HepG2 (cell line): ENCODE results near the gene CCNQ. TPM values are rescaled to one million over a fixed set of nuclear protein-coding genes. Genes with fewer than 3 reads are reported as not detected.
A peak's percentile ranks its signal among the peaks of the same experiment; 100 is the strongest.

ENCODE experiments used
- AGO1 ChIP-seq: fragments of 200-400 bp; formaldehyde crosslinking; IDR thresholded peaks from 2 replicates; pipeline ENCODE4 v1.6.1; 2017; ENCODE audit warnings: mild to moderate bottlenecking, low read depth, low read length, moderate library complexity; ENCODE audit not compliant: poor library complexity, severe bottlenecking
- AGO2 ChIP-seq: fragments of 200-400 bp; formaldehyde crosslinking; optimal IDR thresholded peaks from 2 replicates; pipeline ENCODE3; 2017; ENCODE audit warnings: mild to moderate bottlenecking, low read depth, low read length, moderate library complexity
- ARID2 ChIP-seq: sonication (generic); formaldehyde crosslinking; IDR thresholded peaks from 2 replicates; pipeline ENCODE4 v1.8.1; 2022; ENCODE audit warnings: mild to moderate bottlenecking, missing genetic modification reagents, borderline replicate concordance
- CENPBD1 ChIP-seq: sonication (generic); formaldehyde crosslinking; IDR thresholded peaks from 2 replicates; pipeline ENCODE4 v1.8.0; 2022; ENCODE audit warnings: missing genetic modification reagents, low read depth, mild to moderate bottlenecking, borderline replicate concordance
- DMAP1 ChIP-seq: IDR thresholded peaks from 2 replicates; pipeline ENCODE4 v1.6.1; 2016
- ELF4 ChIP-seq: sonication (generic); formaldehyde crosslinking; IDR thresholded peaks from 2 replicates; pipeline ENCODE4 v1.5.0; 2020; ENCODE audit warnings: missing genetic modification reagents, mild to moderate bottlenecking, moderate library complexity, borderline replicate concordance
- FOSL2 ChIP-seq: sonication (generic); formaldehyde crosslinking; IDR thresholded peaks from 2 replicates; pipeline ENCODE4 v1.4.0; 2020; ENCODE audit warnings: missing genetic modification reagents
- FOXC1 ChIP-seq: sonication (generic); formaldehyde crosslinking; IDR thresholded peaks from 2 replicates; pipeline ENCODE4 v1.8.0; 2022; ENCODE audit warnings: mild to moderate bottlenecking, missing genetic modification reagents, borderline replicate concordance
- GABPA ChIP-seq, 2 experiments: IDR thresholded peaks; 2 replicates each; pipeline ENCODE4 v1.6.1; 2011 to 2016; ENCODE audit warnings: low read depth in 2 of 2, low read length in 1 of 2, missing biosample characterization in 1 of 2, missing genetic modification characterization in 1 of 2
- GTF2F1 ChIP-seq: fragments of 150-350 bp; IDR thresholded peaks from 2 replicates; pipeline ENCODE4 v1.6.1; 2014; ENCODE audit warnings: low read length
- HMG20B ChIP-seq: conservative IDR thresholded peaks from 2 replicates; pipeline ENCODE4 v1.6.1; 2016; ENCODE audit warnings: missing genetic modification reagents, missing compliant biosample characterization
- PAXIP1 ChIP-seq: sonication (generic); formaldehyde crosslinking; conservative IDR thresholded peaks from 2 replicates; pipeline ENCODE4 v1.4.0; 2020; ENCODE audit warnings: mild to moderate bottlenecking, missing genetic modification reagents, moderate library complexity
- PBX3 ChIP-seq: sonication (generic); formaldehyde crosslinking; IDR thresholded peaks from 2 replicates; pipeline ENCODE4 v1.8.1; 2023; ENCODE audit warnings: missing genetic modification reagents, inconsistent platforms, borderline replicate concordance
- POLR2G ChIP-seq: fragments of 200-400 bp; formaldehyde crosslinking; IDR thresholded peaks from 2 replicates; pipeline ENCODE4 v1.6.1; 2018; ENCODE audit warnings: mild to moderate bottlenecking, low read depth, low read length, moderate library complexity
- RAD21 ChIP-seq: fragments of 450-650 bp; formaldehyde crosslinking; IDR thresholded peaks from 2 replicates; pipeline ENCODE4 v1.5.0; 2020; ENCODE audit warnings: mild to moderate bottlenecking
- RARA ChIP-seq: IDR thresholded peaks from 2 replicates; pipeline ENCODE4 v1.6.1; 2016; ENCODE audit warnings: missing genetic modification reagents, missing compliant biosample characterization
- SMARCE1 ChIP-seq: fragments of 450-650 bp; IDR thresholded peaks from 2 replicates; pipeline ENCODE4 v1.6.1; 2017; ENCODE audit warnings: borderline replicate concordance
- SRSF4 ChIP-seq: fragments of 200-400 bp; formaldehyde crosslinking; IDR thresholded peaks from one replicate; pipeline ENCODE4 v1.6.1; 2018; ENCODE audit warnings: mild to moderate bottlenecking, low read depth, low read length, moderate library complexity; ENCODE audit not compliant: poor library complexity, severe bottlenecking
- TRAFD1 ChIP-seq: sonication (generic); formaldehyde crosslinking; IDR thresholded peaks from 2 replicates; pipeline ENCODE4 v1.5.1; 2020; ENCODE audit warnings: missing genetic modification reagents, mild to moderate bottlenecking, borderline replicate concordance
- TSC22D2 ChIP-seq: sonication (generic); formaldehyde crosslinking; IDR thresholded peaks from 2 replicates; pipeline ENCODE4 v1.5.1; 2020; ENCODE audit warnings: missing genetic modification reagents, mild to moderate bottlenecking, borderline replicate concordance
- ZIK1 ChIP-seq: sonication (generic); formaldehyde crosslinking; IDR thresholded peaks from 2 replicates; pipeline ENCODE4 v1.5.0; 2020; ENCODE audit warnings: mild to moderate bottlenecking, low read depth, missing genetic modification reagents, borderline replicate concordance
- ZNF160 ChIP-seq: sonication (generic); formaldehyde crosslinking; IDR thresholded peaks from 2 replicates; pipeline ENCODE4 v1.8.0; 2022; ENCODE audit warnings: mild to moderate bottlenecking, inconsistent platforms, missing genetic modification reagents
- ZNF552 ChIP-seq: sonication (generic); formaldehyde crosslinking; IDR thresholded peaks from 2 replicates; pipeline ENCODE4 v1.9.0; 2022; ENCODE audit warnings: missing genetic modification reagents, mild to moderate bottlenecking, borderline replicate concordance
- ZNF567 ChIP-seq: sonication (generic); formaldehyde crosslinking; IDR thresholded peaks from 2 replicates; pipeline ENCODE4 v1.8.1; 2023; ENCODE audit warnings: mild to moderate bottlenecking, missing genetic modification reagents, borderline replicate concordance
- polyA plus RNA-seq, 8 experiments: library from polyadenylated mRNA; depleted of rRNA in 3 of 8; stranded (reverse) in 7 of 8; unstranded in 1 of 8; fragments of >200 nt; fragmentation: Illumina TruSeq in 4 of 8; extraction: Trizol in 4 of 8; gene quantifications; 2 replicates each; pipeline versions ENCODE4 v1.2.1 to v1.2.3, GENCODE V29; 2011 to 2016; ENCODE audit warnings: low read depth in 4 of 8, missing spikeins in 1 of 8, mixed read lengths in 1 of 8; ENCODE audit not compliant: insufficient read depth in 1 of 8
- total RNA-seq, 5 experiments: library from RNA; depleted of rRNA; stranded (reverse); fragments of >200 nt; fragmentation: Illumina TruSeq; extraction: Trizol; gene quantifications; 2 replicates each; pipeline ENCODE4 v1.2.3, GENCODE V29; 2016; ENCODE audit warnings: low read depth in 1 of 5

Gene CCNQ
- total and polyA plus RNA-seq, 2 of the 13 experiments (the other 11 are each of a cell fraction or from before 2014, with no cell fraction given): 15.0 to 25.5 TPM

- TF ChIP-seq HMG20B (no peak), SRSF4 (no peak), RAD21 (CRISPR knock-in tag) (no peak), GABPA (IDR thresholded peaks at IDR 0.05; ENCODE audit: low read depth, low read length) (no peak), GABPA (CRISPR knock-in tag; IDR thresholded peaks at IDR 0.05; ENCODE audit: low read depth) (no peak), PBX3 (CRISPR knock-in tag) (no peak), ELF4 (CRISPR knock-in tag) (no peak), DMAP1 (CRISPR knock-in tag) (peak; percentile 70), ZNF552 (CRISPR knock-in tag) (peak; percentile 59; the same call in 1 of the 2 replicates), AGO1 (no peak), CENPBD1 (CRISPR knock-in tag) (no peak), TRAFD1 (CRISPR knock-in tag) (no peak), GTF2F1 (no peak), ZNF567 (CRISPR knock-in tag) (0 out of 2 replicates have a peak, but pooled peaks have one; percentile 41), TSC22D2 (CRISPR knock-in tag) (peak; percentile 45; the same call in 1 of the 2 replicates), FOSL2 (CRISPR knock-in tag) (peak; percentile 47; the same call in 1 of the 2 replicates), ZNF160 (CRISPR knock-in tag) (peak; percentile 71; the same call in 1 of the 2 replicates), SMARCE1 (no peak), POLR2G (peak; percentile 78), AGO2 (peak; percentile 95), FOXC1 (CRISPR knock-in tag) (peak; percentile 82; the same call in 1 of the 2 replicates), PAXIP1 (CRISPR knock-in tag) (peak; percentile 69), ZIK1 (CRISPR knock-in tag) (no peak), ARID2 (CRISPR knock-in tag) (0 out of 2 replicates have a peak, but pooled peaks have one; percentile 54), RARA (CRISPR knock-in tag) (peak; percentile 86)
These were observed 28.8 kb upstream of the CCNQ start (continued) for GRCh38 chrX:153627675-153628111.
